Measurements from ENCODE around the gene DPP6. TPM values are rescaled to one million over a fixed set of nuclear protein-coding genes. Genes with fewer than 3 reads are reported as not detected.

DPP6 gene
- total and polyA plus RNA-seq, 12 donors: 0.07 to 2.1 (median 0.16) TPM; not detected in 4

GRCh38 chr7:154532771-154533170 lies 480.6 kb downstream of the DPP6 start:
- no peaks in the 10 kb centered on the region for H3K27me3 ChIP-seq
- TF ChIP-seq CTCF (IDR thresholded peaks at IDR 0.05): no peak
- no peak for DNase-seq
- no peak for ATAC-seq
- H3K27ac ChIP-seq: no peak overlapping the region
- H3K4me3 ChIP-seq: no peak overlapping the region
- peaks cover 0 to 40% (median 6%) of the 10 kb centered on the region in 11 donors for H3K9me3 ChIP-seq
- intact Hi-C loops (cut with DNase I): no loop called here
- H3K4me1 ChIP-seq: no peaks in the 10 kb centered on the region
- no peaks in the 10 kb centered on the region for H3K36me3 ChIP-seq

- intact Hi-C loops (cut with DNase I): no loop called here
- Histone ChIP-seq H3K4me1 (no peaks in the 10 kb centered on the region), H3K36me3 (no peaks in the 10 kb centered on the region), H3K4me3 (no peak overlapping the region), H3K27me3 (no peaks in the 10 kb centered on the region), H3K9me3 (no peaks in the 10 kb centered on the region), H3K27ac (no peak overlapping the region)
- ATAC-seq (no peak), DNase-seq (no peak)
- no peak for TF ChIP-seq CTCF (IDR thresholded peaks at IDR 0.05)
- WGBS, 2 donors: 84 to 86% methylated on average over 4 of the region's 4 CpGs
Measured at GRCh38 chr7:154540596-154540995, 488.4 kb downstream of the DPP6 start.

- no peak overlapping the region for H3K27ac ChIP-seq
- H3K36me3 ChIP-seq: no peaks in the 10 kb centered on the region
- ATAC-seq (no peak), DNase-seq (no peak)
- intact Hi-C loops (cut with DNase I): no loop called here
- H3K4me1 ChIP-seq: no peaks in the 10 kb centered on the region
- no peak overlapping the region for H3K4me3 ChIP-seq
- no peak for TF ChIP-seq CTCF (IDR thresholded peaks at IDR 0.05)
- no peaks in the 10 kb centered on the region for H3K27me3 ChIP-seq
- no peaks in the 10 kb centered on the region for H3K9me3 ChIP-seq
- 79 to 81% methylated on average over 5 of the region's 5 CpGs for WGBS, 2 donors
Measured at GRCh38 chr7:154541606-154542005, 489.4 kb downstream of the DPP6 start.

GRCh38 chr7:154546946-154547587 lies 494.9 kb downstream of the DPP6 start:
- 51 to 63% methylated on average over 9 of the region's 9 CpGs for WGBS, 2 donors
- no peaks in the 10 kb centered on the region for H3K27me3 ChIP-seq
- intact Hi-C loops (cut with DNase I): no loop called here
- H3K36me3 ChIP-seq: no peaks in the 10 kb centered on the region
- ATAC-seq: peak in 2 of 8 donors; percentile 34 to 35
- TF ChIP-seq CTCF (IDR thresholded peaks at IDR 0.05): no peak
- H3K27ac ChIP-seq: no peak overlapping the region
- no peak for DNase-seq
- peaks cover 0 to 3% (median 0%) of the 10 kb centered on the region in 11 donors for H3K9me3 ChIP-seq
- no peaks in the 10 kb centered on the region for H3K4me1 ChIP-seq
- H3K4me3 ChIP-seq: no peak overlapping the region
